Nephron (organoid): ENCODE results near the gene CCNL1.
A peak's percentile ranks its signal among the peaks of the same experiment; 100 is the strongest.

Experiments used
- H3K27ac Mint-ChIP-seq, 3 experiments: 2 replicates each; pipeline ENCODE4 v1.8.0; 2020; ENCODE audit warnings: mixed read lengths in 3 of 3, mild to moderate bottlenecking in 2 of 3, moderate library complexity in 1 of 3
- H3K27me3 Mint-ChIP-seq: 2 replicates; pipeline ENCODE4 v1.8.0; 2021; ENCODE audit warnings: low read depth, mild to moderate bottlenecking, moderate library complexity, mixed read lengths
- H3K36me3 Mint-ChIP-seq: 2 replicates; pipeline ENCODE4 v1.8.0; 2020; ENCODE audit warnings: low read depth, mixed read lengths
- H3K4me1 Mint-ChIP-seq: 2 replicates; pipeline ENCODE4 v1.8.0; 2020; ENCODE audit warnings: mixed read lengths
- H3K4me3 Mint-ChIP-seq, 3 experiments: 2 replicates each; pipeline ENCODE4 v1.8.0; 2020; ENCODE audit warnings: mild to moderate bottlenecking in 3 of 3, mixed read lengths in 3 of 3, moderate library complexity in 2 of 3
- H3K9me3 Mint-ChIP-seq: 2 replicates; pipeline ENCODE4 v1.8.0; 2020; ENCODE audit warnings: mixed read lengths
- CTCF ChIP-seq, 3 experiments: fragments of 200-600 bp; sonication (generic); IDR thresholded peaks; one replicate each; pipeline ENCODE4 v1.5.0; 2021; ENCODE audit warnings: antibody characterized with exemption in 3 of 3; ENCODE audit not compliant: unreplicated experiment in 3 of 3

Gene CCNL1

DNA sequence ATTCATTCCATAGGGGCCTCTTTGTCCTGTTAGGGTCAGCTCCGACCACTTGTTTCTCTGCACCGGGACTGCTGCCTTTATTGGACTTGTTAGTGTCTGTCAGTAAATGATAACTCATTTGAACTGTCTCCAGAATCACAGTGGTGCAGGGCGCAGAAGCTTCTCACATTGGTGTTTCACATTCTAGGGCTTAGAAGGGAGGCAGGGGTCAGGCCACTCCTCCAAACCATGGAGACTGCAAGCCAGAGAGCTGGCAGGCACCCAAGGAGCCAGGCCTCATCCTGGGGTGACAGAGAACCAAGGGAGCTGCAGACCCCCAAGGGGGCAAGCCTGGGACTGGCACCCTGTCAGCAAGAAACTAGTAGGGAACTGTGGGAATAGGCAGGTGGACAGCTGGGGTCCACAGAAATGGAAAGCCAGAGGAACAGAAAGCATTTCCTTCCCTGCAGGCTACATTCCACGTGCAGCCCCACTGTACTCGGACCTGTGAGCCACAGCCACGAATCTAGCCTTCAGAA, 49.1 kb downstream of the CCNL1 start:
- Mint-ChIP-seq H3K36me3 (no peaks in the 10 kb centered on the region), H3K27me3 (no peaks in the 10 kb centered on the region), H3K27ac (peak overlapping the region; percentile 90 to 94 (median 91)), H3K4me3 (peak overlapping the region in 1 of 3 experiments; percentile 29), H3K9me3 (no peaks in the 10 kb centered on the region), H3K4me1 (peaks cover 37% of the 10 kb centered on the region)
- no peak for TF ChIP-seq CTCF (IDR thresholded peaks at IDR 0.05; ENCODE audit: unreplicated experiment in 3 of 3)

- H3K27me3 Mint-ChIP-seq: no peaks in the 10 kb centered on the region
- peak overlapping the region in 2 of 3 experiments; percentile 59 to 70 for H3K27ac Mint-ChIP-seq
- TF ChIP-seq CTCF (IDR thresholded peaks at IDR 0.05; ENCODE audit: unreplicated experiment in 3 of 3): no peak
- no peaks in the 10 kb centered on the region for H3K9me3 Mint-ChIP-seq
- peaks cover 45% of the 10 kb centered on the region for H3K4me1 Mint-ChIP-seq
- no peaks in the 10 kb centered on the region for H3K36me3 Mint-ChIP-seq
- H3K4me3 Mint-ChIP-seq: no peak overlapping the region
Observed at GRCh38 chr3:157109267-157110141, 50.4 kb downstream of the CCNL1 start.

DNA sequence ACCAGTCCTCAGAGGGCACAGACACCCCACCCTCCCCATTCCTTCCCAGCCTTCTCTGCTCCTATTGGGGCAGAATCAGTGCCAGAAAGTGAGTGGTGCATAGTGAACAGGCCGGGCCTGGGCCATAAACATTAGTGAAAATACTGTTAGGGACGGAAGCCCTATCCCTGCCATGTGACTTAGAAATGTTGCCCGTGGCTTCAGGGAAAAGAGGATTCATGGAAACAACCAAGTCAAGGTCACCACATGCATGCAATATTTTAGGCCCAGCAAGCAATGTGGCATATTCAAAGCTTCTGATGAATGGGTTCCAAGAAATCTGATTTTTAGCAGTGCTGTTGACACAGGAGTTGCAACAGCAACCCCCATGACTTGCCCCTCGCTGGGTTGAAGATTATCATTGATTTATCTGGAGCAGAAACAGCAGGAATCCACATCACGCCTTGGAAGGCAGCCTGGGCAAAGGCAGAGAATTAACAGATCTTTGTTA, 52.3 kb downstream of the CCNL1 start:
- Mint-ChIP-seq H3K27ac (peak overlapping the region; percentile 33 to 72 (median 50)), H3K9me3 (no peaks in the 10 kb centered on the region), H3K4me1 (peaks cover 49% of the 10 kb centered on the region), H3K27me3 (no peaks in the 10 kb centered on the region), H3K36me3 (no peaks in the 10 kb centered on the region), H3K4me3 (peak overlapping the region in 1 of 3 experiments; percentile 18)
- TF ChIP-seq CTCF (IDR thresholded peaks at IDR 0.05; ENCODE audit: unreplicated experiment in 3 of 3): no peak

GRCh38 chr3:157107037-157107436, 52.9 kb downstream of the CCNL1 start:
- no peak for TF ChIP-seq CTCF (IDR thresholded peaks at IDR 0.05; ENCODE audit: unreplicated experiment in 3 of 3)
- no peaks in the 10 kb centered on the region for H3K36me3 Mint-ChIP-seq
- H3K9me3 Mint-ChIP-seq: no peaks in the 10 kb centered on the region
- H3K4me3 Mint-ChIP-seq: no peak overlapping the region
- H3K27ac Mint-ChIP-seq: peak overlapping the region; percentile 25 to 72 (median 33)
- no peaks in the 10 kb centered on the region for H3K27me3 Mint-ChIP-seq
- H3K4me1 Mint-ChIP-seq: peaks cover 49% of the 10 kb centered on the region

DNA sequence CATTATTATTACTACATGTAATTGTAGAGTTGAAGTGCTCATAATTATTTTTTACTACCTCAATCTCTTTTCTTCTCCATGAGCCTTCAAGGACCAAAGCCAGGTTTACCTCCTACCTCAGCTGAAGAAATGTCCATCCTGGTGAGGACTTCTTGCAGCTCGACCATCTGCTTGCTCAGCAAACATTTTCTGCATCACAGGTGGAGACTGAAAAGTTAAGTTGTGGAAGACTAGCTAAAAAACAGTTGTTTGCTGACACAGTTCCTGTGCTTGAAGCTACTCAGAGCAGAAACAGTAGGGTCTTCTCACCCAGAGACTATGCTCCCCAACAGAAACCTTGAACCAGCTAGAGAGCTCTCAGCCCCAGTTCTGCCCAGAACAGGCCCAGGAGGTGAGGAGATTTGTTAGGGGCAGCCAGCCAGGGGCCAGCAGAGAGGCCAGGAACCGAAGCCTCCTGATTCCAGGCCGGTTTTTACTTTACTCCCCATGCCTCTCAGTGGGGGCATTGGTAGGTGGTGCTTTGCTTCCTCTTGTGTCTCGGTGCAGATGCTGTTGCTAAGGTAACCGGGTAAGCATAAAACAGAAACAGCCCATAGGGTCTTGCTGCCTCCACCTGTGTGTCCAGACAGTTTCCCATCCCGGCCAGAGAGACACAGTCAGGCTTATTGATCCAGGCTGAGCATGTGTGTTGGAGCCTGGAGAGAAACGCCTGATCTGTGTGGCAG, 54.9 kb downstream of the CCNL1 start:
- H3K9me3 Mint-ChIP-seq: no peaks in the 10 kb centered on the region
- TF ChIP-seq CTCF (IDR thresholded peaks at IDR 0.05; ENCODE audit: unreplicated experiment in 3 of 3): no peak
- H3K27ac Mint-ChIP-seq: peak overlapping the region in 1 of 3 experiments; percentile 68
- H3K27me3 Mint-ChIP-seq: no peaks in the 10 kb centered on the region
- no peak overlapping the region for H3K4me3 Mint-ChIP-seq
- no peaks in the 10 kb centered on the region for H3K36me3 Mint-ChIP-seq
- H3K4me1 Mint-ChIP-seq: peaks cover 44% of the 10 kb centered on the region
